HG02885 (cell line): Measurements from ENCODE around the gene GABRR3.
"Not testable (repeated sequence)": the region's sequence is repeated elsewhere in the genome, so short reads cannot be mapped to it uniquely, and the experiment has no call there.

Experiments
- ATAC-seq: cut with Tn5 transposase; IDR thresholded peaks from one replicate; pipeline ENCODE4 v1.9.1; 2021; ENCODE audit warnings: mild to moderate bottlenecking; ENCODE audit not compliant: unreplicated experiment, poor library complexity

Gene GABRR3

GRCh38 chr3:98022978-98023820 lies 11.9 kb downstream of the GABRR3 start:
- peak; percentile 84 for ATAC-seq

GRCh38 chr3:98021830-98022560 lies 13.1 kb downstream of the GABRR3 start:
- no peak for ATAC-seq

- ATAC-seq, result no peak
Observed at GRCh38 chr3:98020412-98020811, 14.7 kb downstream of the GABRR3 start.

- no peak for ATAC-seq
Observed at GRCh38 chr3:98018301-98018700, 16.8 kb downstream of the GABRR3 start.

- no peak for ATAC-seq
Observed at GRCh38 chr3:98014268-98014585, 20.9 kb downstream of the GABRR3 start.

- ATAC-seq, result no peak
Observed at GRCh38 chr3:98013411-98014267, 21.5 kb downstream of the GABRR3 start.

GRCh38 chr3:98012979-98013378 lies 22.1 kb downstream of the GABRR3 start:
- no peak for ATAC-seq

GRCh38 chr3:98010883-98011449 lies 24.1 kb downstream of the GABRR3 start:
- ATAC-seq, result not testable (repeated sequence)

- no peak for ATAC-seq
Observed at GRCh38 chr3:98010194-98010882, 24.8 kb downstream of the GABRR3 start.

- peak; percentile 76 for ATAC-seq
Observed at GRCh38 chr3:98008855-98009254, 26.3 kb downstream of the GABRR3 start.

GRCh38 chr3:98005438-98005837 lies 29.7 kb downstream of the GABRR3 start:
- no peak for ATAC-seq

GRCh38 chr3:98004721-98005120 lies 30.4 kb downstream of the GABRR3 start:
- ATAC-seq, result no peak

GRCh38 chr3:98003306-98003969 lies 31.7 kb downstream of the GABRR3 start:
- no peak for ATAC-seq

- no peak for ATAC-seq
Observed at GRCh38 chr3:98002717-98003116, 32.4 kb downstream of the GABRR3 start.

GRCh38 chr3:97999994-98000393 lies 35.1 kb downstream of the GABRR3 start:
- ATAC-seq, result no peak

- ATAC-seq, result no peak
Observed at GRCh38 chr3:97999103-97999502, 36.0 kb downstream of the GABRR3 start.

- ATAC-seq, result no peak
Observed at GRCh38 chr3:97996988-97997387, 38.1 kb downstream of the GABRR3 start.

- ATAC-seq, result no peak
Observed at GRCh38 chr3:97994328-97994945, 40.7 kb downstream of the GABRR3 start.

- ATAC-seq, result no peak
Observed at GRCh38 chr3:97993526-97993925, 41.6 kb downstream of the GABRR3 start.
